ENCODE results near the gene BIN1. TPM values are rescaled to one million over a fixed set of nuclear protein-coding genes. Genes with fewer than 3 reads are reported as not detected.

The BIN1 gene
- total RNA-seq, 1 donor from 2014 or later = 50.2 TPM

DNA sequence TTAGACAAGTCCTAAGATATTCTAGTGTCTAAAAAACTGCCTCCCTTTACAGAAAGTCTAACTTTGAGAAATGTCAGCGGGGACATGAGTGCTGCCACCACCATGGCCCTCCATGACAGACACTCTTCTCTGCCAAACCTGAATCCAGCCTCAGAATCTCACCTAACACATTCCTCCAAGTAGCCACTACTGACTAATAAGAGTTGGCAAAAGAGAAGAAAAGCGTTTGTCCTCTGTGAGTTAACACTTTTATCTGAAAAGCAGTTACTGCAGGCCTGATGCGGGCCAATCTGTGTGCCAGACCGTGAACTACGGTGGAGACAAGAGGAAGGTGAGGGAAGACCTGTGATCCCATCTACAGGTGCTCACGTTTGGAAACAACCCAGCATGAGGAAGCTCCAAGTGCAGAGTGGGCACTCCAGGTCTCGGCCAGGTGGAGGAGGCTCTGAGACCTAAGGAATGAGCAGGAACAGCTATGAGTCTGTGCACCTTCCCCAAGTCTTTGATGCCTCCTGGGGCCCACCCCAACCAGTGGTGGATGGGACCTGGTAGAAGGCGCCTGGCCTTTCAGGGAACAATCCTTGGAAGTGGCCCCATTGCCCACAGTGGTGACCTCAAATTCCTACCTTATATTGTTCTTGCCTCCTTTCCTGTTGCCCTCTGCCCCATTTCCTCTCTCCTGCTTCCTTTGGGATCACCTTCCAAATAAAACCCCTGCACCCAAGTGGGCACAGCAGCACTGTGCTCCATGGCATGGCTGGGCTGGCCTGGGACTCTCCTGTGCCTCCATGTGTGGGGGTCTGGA is 91.6 kb downstream of the BIN1 start:
- Histone ChIP-seq H3K36me3 (ENCODE audit: insufficient read depth, low read length) (no peaks in the 10 kb centered on the region), H3K4me2 (ENCODE audit: low read length) (peak overlapping the region; percentile 28), H3K79me2 (ENCODE audit: insufficient read depth, low read length) (no peaks in the 10 kb centered on the region), H3K4me1 (ENCODE audit: insufficient read depth, low read length) (peaks cover 14% of the 10 kb centered on the region), H3K9me3 (ENCODE audit: insufficient read depth, low read depth, low read length) (no peaks in the 10 kb centered on the region), H3K27ac (ENCODE audit: low read depth, low read length) (peak overlapping the region; percentile 47), H3K9ac (ENCODE audit: low read length) (peak overlapping the region; percentile 39), H3K4me3 (ENCODE audit: insufficient read depth, low read depth, low read length) (no peak overlapping the region), H2AFZ (ENCODE audit: low read depth, low read length) (no peak overlapping the region), H4K20me1 (ENCODE audit: insufficient read depth, low read length) (no peaks in the 10 kb centered on the region), H3K27me3 (ENCODE audit: insufficient read depth, low read length) (peaks cover 13% of the 10 kb centered on the region)
- DNase-seq (ENCODE audit: low read depth) = peak; percentile 12
- H3K27ac Mint-ChIP-seq (ENCODE audit: unreplicated experiment) = no peak overlapping the region
- no peak overlapping the region for H3K4me3 Mint-ChIP-seq (ENCODE audit: unreplicated experiment)
- TF ChIP-seq EZH2 (IDR thresholded peaks at IDR 0.05; ENCODE audit: insufficient read depth, low read length) = no peak
- TF ChIP-seq, protein P1, sequence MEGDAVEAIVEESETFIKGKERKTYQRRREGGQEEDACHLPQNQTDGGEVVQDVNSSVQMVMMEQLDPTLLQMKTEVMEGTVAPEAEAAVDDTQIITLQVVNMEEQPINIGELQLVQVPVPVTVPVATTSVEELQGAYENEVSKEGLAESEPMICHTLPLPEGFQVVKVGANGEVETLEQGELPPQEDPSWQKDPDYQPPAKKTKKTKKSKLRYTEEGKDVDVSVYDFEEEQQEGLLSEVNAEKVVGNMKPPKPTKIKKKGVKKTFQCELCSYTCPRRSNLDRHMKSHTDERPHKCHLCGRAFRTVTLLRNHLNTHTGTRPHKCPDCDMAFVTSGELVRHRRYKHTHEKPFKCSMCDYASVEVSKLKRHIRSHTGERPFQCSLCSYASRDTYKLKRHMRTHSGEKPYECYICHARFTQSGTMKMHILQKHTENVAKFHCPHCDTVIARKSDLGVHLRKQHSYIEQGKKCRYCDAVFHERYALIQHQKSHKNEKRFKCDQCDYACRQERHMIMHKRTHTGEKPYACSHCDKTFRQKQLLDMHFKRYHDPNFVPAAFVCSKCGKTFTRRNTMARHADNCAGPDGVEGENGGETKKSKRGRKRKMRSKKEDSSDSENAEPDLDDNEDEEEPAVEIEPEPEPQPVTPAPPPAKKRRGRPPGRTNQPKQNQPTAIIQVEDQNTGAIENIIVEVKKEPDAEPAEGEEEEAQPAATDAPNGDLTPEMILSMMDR (IDR thresholded peaks at IDR 0.05; ENCODE audit: insufficient read depth, low read depth, low read length) = no peak
- no peaks in the 10 kb centered on the region for H3K36me3 Mint-ChIP-seq (ENCODE audit: low read depth, unreplicated experiment)
- H3K27me3 Mint-ChIP-seq (ENCODE audit: low read depth, unreplicated experiment) = peaks cover 43% of the 10 kb centered on the region
- peaks cover under 1% of the 10 kb centered on the region for H3K9me3 Mint-ChIP-seq (ENCODE audit: unreplicated experiment)
- no peak for FAIRE-seq
- no peaks in the 10 kb centered on the region for H3K4me1 Mint-ChIP-seq (ENCODE audit: low read depth, unreplicated experiment)

DNA sequence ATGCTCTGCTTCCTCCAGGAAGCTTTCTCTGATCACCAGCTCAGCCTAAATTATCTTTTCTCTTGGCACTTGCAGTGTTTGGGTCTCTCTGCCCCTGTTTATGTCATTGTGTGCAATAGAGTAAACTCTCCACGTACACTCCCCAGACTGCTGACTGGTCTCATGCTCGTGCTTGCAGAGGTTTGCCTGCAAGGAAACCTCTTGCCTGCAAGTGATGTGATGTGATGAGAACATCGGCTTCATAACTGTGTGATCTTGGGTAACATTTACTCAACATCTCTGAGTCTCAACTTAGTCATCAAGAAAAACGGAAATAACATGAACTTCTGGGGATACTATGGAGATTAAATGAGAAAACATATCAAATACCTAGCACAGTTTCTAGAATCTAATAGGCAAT is 92.3 kb downstream of the BIN1 start:
- H3K4me1 Mint-ChIP-seq (ENCODE audit: low read depth, unreplicated experiment) = no peaks in the 10 kb centered on the region
- H3K9ac ChIP-seq (ENCODE audit: low read length) = peak overlapping the region; percentile 43

More for the DNA sequence above, 92.3 kb downstream of the BIN1 start:
- Mint-ChIP-seq H3K27me3 (ENCODE audit: low read depth, unreplicated experiment) (peaks cover 40% of the 10 kb centered on the region), H3K9me3 (ENCODE audit: unreplicated experiment) (peaks cover 4% of the 10 kb centered on the region), H3K36me3 (ENCODE audit: low read depth, unreplicated experiment) (no peaks in the 10 kb centered on the region), H3K27ac (ENCODE audit: unreplicated experiment) (no peak overlapping the region), H3K4me3 (ENCODE audit: unreplicated experiment) (no peak overlapping the region)
- no peak overlapping the region for H3K4me3 ChIP-seq (ENCODE audit: insufficient read depth, low read depth, low read length)
- no peak overlapping the region for H2AFZ ChIP-seq (ENCODE audit: low read depth, low read length)
- no peaks in the 10 kb centered on the region for H4K20me1 ChIP-seq (ENCODE audit: insufficient read depth, low read length)
- peak; percentile 94 for FAIRE-seq
- H3K79me2 ChIP-seq (ENCODE audit: insufficient read depth, low read length) = no peaks in the 10 kb centered on the region
- no peaks in the 10 kb centered on the region for H3K9me3 ChIP-seq (ENCODE audit: insufficient read depth, low read depth, low read length)
- no peaks in the 10 kb centered on the region for H3K36me3 ChIP-seq (ENCODE audit: insufficient read depth, low read length)
- peaks cover 13% of the 10 kb centered on the region for H3K27me3 ChIP-seq (ENCODE audit: insufficient read depth, low read length)
- DNase-seq (ENCODE audit: low read depth) = peak; percentile 81
- TF ChIP-seq EZH2 (IDR thresholded peaks at IDR 0.05; ENCODE audit: insufficient read depth, low read length) = no peak
- TF ChIP-seq, protein P1 (IDR thresholded peaks at IDR 0.05; ENCODE audit: insufficient read depth, low read depth, low read length) = no peak
- H3K4me1 ChIP-seq (ENCODE audit: insufficient read depth, low read length) = peaks cover 14% of the 10 kb centered on the region
- H3K27ac ChIP-seq (ENCODE audit: low read depth, low read length) = peak overlapping the region; percentile 47
- H3K4me2 ChIP-seq (ENCODE audit: low read length) = peak overlapping the region; percentile 64

All from astrocyte (in vitro differentiated cells and primary cell).